Vagina (tissue), 2 donors: ENCODE measurements around the gene ZNF132.

ENCODE experiments used
- POLR2AphosphoS5 ChIP-seq, 2 donors: sonication (generic); formaldehyde crosslinking; IDR thresholded peaks; one replicate each; pipeline ENCODE4 v1.9.0; 2017; ENCODE audit warnings: antibody characterized with exemption in 2 of 2, mild to moderate bottlenecking in 2 of 2, low read depth in 1 of 2; ENCODE audit not compliant: insufficient read depth in 1 of 2
- TF ChIP-seq, protein P1 (sequence below), 3 experiments: fragments of 450-650 bp in 2 of 3; fragments of 200-600 bp in 1 of 3; sonication (generic) in 1 of 3; IDR thresholded peaks; one replicate each; pipeline ENCODE4 v1.5.1; 2017 to 2019; ENCODE audit warnings: antibody characterized with exemption in 3 of 3, mild to moderate bottlenecking in 2 of 3, moderate library complexity in 2 of 3

DNA sequence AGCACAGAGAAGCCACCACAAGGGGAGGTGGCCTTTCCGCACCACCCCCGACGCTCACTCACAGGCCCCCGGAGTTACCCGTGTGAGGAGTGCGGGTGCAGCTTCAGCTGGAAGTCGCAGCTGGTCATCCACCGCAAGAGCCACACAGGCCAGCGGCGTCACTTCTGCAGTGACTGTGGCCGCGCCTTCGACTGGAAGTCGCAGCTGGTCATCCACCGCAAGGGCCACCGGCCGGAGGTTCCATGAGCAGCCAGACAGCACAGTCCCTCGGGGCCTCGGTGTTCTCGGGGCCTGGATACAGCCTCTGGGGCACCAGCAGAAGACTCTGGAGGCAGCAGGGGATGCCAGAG, 40.5 kb upstream of the ZNF132 start:
- no peak for TF ChIP-seq POLR2AphosphoS5 (IDR thresholded peaks at IDR 0.05; ENCODE audit: insufficient read depth in 1 of 2, low read depth in 1 of 2)
- TF ChIP-seq, protein P1, sequence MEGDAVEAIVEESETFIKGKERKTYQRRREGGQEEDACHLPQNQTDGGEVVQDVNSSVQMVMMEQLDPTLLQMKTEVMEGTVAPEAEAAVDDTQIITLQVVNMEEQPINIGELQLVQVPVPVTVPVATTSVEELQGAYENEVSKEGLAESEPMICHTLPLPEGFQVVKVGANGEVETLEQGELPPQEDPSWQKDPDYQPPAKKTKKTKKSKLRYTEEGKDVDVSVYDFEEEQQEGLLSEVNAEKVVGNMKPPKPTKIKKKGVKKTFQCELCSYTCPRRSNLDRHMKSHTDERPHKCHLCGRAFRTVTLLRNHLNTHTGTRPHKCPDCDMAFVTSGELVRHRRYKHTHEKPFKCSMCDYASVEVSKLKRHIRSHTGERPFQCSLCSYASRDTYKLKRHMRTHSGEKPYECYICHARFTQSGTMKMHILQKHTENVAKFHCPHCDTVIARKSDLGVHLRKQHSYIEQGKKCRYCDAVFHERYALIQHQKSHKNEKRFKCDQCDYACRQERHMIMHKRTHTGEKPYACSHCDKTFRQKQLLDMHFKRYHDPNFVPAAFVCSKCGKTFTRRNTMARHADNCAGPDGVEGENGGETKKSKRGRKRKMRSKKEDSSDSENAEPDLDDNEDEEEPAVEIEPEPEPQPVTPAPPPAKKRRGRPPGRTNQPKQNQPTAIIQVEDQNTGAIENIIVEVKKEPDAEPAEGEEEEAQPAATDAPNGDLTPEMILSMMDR (IDR thresholded peaks at IDR 0.05): no peak
